ENCODE data around the gene PSMB9. TPM values are rescaled to one million over a fixed set of nuclear protein-coding genes. Genes with fewer than 3 reads are reported as not detected.
A peak's percentile ranks its signal among the peaks of the same experiment; 100 is the strongest.

PSMB9 gene
- total and polyA plus RNA-seq, 4 donors: 14.4 to 183 (median 61.9) TPM

DNA sequence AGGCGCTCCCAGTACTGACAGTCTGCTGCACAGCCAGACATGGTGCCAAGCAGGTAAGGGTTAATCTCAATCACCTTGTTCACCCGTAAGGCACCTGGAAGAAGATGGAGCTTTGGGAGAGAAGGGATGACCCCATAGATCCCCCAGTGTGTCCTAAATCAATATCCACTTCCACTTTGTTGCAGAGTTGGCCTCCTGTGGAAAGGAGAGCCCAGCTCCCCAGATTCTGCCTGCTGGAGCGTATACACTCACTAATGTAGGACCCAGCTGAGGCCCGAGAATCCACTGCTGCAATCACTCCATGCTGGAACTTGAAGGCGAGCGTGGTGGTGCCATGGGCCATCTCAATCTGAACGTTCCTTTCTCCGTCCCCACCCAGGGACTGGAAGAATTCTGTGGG, 11.3 kb upstream of the PSMB9 start:
- H3K36me3 ChIP-seq (ENCODE audit: control insufficient read depth in 4 of 4, insufficient read depth in 4 of 4, low read length in 4 of 4): peaks cover 0 to 29% (median 5%) of the 10 kb centered on the region in 4 donors
- no peaks in the 10 kb centered on the region for H3K27me3 ChIP-seq (ENCODE audit: control insufficient read depth in 3 of 3, insufficient read depth in 3 of 3, low read length in 2 of 3)
- H3K4me3 ChIP-seq: no peak overlapping the region
- H3K27ac ChIP-seq (ENCODE audit: low read depth in 1 of 2, low read length in 1 of 2): peak overlapping the region in 1 of 2 donors; percentile 23
- no peak for ATAC-seq (ENCODE audit: insufficient read depth, low FRiP score)
- DNase-seq: no peak
- TF ChIP-seq, protein P1, sequence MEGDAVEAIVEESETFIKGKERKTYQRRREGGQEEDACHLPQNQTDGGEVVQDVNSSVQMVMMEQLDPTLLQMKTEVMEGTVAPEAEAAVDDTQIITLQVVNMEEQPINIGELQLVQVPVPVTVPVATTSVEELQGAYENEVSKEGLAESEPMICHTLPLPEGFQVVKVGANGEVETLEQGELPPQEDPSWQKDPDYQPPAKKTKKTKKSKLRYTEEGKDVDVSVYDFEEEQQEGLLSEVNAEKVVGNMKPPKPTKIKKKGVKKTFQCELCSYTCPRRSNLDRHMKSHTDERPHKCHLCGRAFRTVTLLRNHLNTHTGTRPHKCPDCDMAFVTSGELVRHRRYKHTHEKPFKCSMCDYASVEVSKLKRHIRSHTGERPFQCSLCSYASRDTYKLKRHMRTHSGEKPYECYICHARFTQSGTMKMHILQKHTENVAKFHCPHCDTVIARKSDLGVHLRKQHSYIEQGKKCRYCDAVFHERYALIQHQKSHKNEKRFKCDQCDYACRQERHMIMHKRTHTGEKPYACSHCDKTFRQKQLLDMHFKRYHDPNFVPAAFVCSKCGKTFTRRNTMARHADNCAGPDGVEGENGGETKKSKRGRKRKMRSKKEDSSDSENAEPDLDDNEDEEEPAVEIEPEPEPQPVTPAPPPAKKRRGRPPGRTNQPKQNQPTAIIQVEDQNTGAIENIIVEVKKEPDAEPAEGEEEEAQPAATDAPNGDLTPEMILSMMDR (IDR thresholded peaks at IDR 0.05; ENCODE audit: control extremely low read depth, extremely low read depth): no peak
- WGBS, 2 donors: 68 to 84% methylated on average over 8 of the region's 8 CpGs
- H3K4me1 ChIP-seq (ENCODE audit: control insufficient read depth in 5 of 5, insufficient read depth in 5 of 5, low read length in 5 of 5): peaks cover 0 to 9% (median 4%) of the 10 kb centered on the region in 5 donors
- H3K9ac ChIP-seq (ENCODE audit: insufficient read depth in 1 of 2, low read length in 2 of 2): no peak overlapping the region
- H3K9me3 ChIP-seq (ENCODE audit: control insufficient read depth in 4 of 4, insufficient read depth in 3 of 4, low read length in 3 of 4): no peaks in the 10 kb centered on the region

DNA sequence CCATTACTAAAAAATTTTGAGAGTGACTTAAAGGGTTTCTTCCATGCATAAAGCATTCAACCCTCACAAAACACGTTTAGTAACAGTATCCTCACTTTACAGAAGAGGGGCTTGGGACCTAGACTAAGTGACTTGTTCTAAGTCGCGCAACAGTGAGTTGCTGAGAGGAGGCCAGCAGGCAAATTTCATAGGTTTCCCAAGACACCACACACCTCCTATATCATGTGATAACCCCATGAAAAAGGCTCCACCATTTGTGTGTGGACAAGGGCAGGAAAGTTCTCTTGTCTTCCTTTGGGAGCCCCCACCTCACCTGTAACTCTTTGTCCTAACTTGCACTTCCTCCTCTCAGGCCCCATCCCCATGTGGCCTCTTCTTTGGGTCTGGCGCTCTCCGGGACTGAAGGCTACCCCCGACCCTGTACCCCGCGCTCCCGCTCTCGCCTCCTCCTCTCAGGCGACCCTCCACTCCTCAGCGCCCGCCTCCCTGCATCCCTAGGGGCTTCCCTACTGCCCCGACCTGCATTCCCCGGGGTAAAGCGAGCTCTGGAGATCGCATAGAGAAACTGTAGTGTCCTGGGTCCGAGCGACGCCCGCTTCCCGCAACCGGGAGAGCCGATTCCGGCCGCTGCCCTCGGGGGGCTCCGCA, 10.5 kb upstream of the PSMB9 start:
- 5% methylated on average over 28 of the region's 28 CpGs for WGBS, 2 donors
- Histone ChIP-seq H3K36me3 (ENCODE audit: control insufficient read depth in 4 of 4, insufficient read depth in 4 of 4, low read length in 4 of 4) (peaks cover 0 to 37% (median 9%) of the 10 kb centered on the region in 4 donors), H3K4me1 (ENCODE audit: control insufficient read depth in 5 of 5, insufficient read depth in 5 of 5, low read length in 5 of 5) (peaks cover 0 to 6% (median 3%) of the 10 kb centered on the region in 5 donors)

DNA sequence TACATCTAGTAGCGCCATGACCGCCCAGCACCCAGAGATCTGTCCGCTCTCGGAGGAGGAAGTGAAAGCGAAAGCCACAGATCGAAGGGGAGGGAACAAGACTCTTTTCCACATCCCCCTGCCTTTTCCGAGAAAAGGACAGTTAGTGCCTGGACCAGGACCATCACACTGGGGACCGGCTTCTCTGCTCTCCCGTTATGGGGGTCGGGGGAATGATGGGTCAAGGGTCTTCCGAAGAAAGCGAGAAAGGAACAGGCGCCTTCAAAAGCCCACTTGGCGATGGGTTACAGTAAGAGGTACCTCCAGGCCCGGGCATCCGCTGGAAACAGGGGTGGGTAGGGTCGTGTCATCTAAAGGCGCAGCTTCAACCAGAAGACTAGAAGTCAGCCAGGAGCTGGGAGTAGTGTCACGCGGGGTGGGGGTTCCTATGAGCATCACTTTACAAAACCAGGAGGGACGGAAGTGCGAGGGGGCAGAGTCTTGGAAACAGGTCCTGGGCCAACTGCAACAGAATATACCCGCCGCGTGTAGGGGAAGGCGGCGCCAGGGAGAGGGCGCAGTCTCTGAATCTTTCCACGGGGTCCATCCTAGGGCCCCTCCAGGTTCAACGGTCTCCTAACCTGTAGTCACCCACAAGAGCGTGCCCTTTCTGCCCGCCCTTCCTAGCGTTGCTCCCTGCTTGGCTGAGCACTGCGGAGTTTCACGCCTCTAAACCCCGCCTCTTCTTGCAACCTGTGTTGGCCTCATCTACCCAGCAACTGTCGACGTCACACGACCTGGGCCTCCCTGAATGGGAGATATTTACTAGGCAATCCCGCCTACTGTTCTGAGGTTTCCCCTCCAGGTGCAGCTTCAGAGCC, 9.8 kb upstream of the PSMB9 start, which contains the start of gene PSMB8:
Gene PSMB8 (minus strand): TSS at position 69 of the 860 bp plus-strand sequence. CDS start 51 bp downstream, at position 18.
- peak within 1 kb of the TSS; percentile 70 to 97 for H3K27ac ChIP-seq (ENCODE audit: low read depth in 1 of 2, low read length in 1 of 2)
- ATAC-seq (ENCODE audit: insufficient read depth, low FRiP score): peak; percentile 96
- H3K9me3 ChIP-seq (ENCODE audit: control insufficient read depth in 4 of 4, insufficient read depth in 3 of 4, low read length in 3 of 4): no peaks in the 10 kb centered on the region
- peak within 1 kb of the TSS; percentile 75 for H3K4me3 ChIP-seq
- 1% methylated on average over 40 of the region's 40 CpGs for WGBS, 2 donors
- H3K4me1 ChIP-seq (ENCODE audit: control insufficient read depth in 5 of 5, insufficient read depth in 5 of 5, low read length in 5 of 5): peaks cover 0 to 7% (median 3%) of the 10 kb centered on the region in 5 donors
- TF ChIP-seq, protein P1 (IDR thresholded peaks at IDR 0.05; ENCODE audit: control extremely low read depth, extremely low read depth): no peak
- peak; percentile 95 for DNase-seq
- peaks cover 0 to 44% (median 14%) of the 10 kb centered on the region in 4 donors for H3K36me3 ChIP-seq (ENCODE audit: control insufficient read depth in 4 of 4, insufficient read depth in 4 of 4, low read length in 4 of 4)
- H3K27me3 ChIP-seq (ENCODE audit: control insufficient read depth in 3 of 3, insufficient read depth in 3 of 3, low read length in 2 of 3): no peaks in the 10 kb centered on the region
- peak within 1 kb of the TSS; percentile 42 to 58 for H3K9ac ChIP-seq (ENCODE audit: insufficient read depth in 1 of 2, low read length in 2 of 2)

More for the DNA sequence above, 10.5 kb upstream of the PSMB9 start:
- Histone ChIP-seq H3K4me3 (peak overlapping the region; percentile 75), H3K27ac (ENCODE audit: low read depth in 1 of 2, low read length in 1 of 2) (peak overlapping the region; percentile 70 to 97), H3K9me3 (ENCODE audit: control insufficient read depth in 4 of 4, insufficient read depth in 3 of 4, low read length in 3 of 4) (no peaks in the 10 kb centered on the region), H3K9ac (ENCODE audit: insufficient read depth in 1 of 2, low read length in 2 of 2) (peak overlapping the region; percentile 42 to 58), H3K27me3 (ENCODE audit: control insufficient read depth in 3 of 3, insufficient read depth in 3 of 3, low read length in 2 of 3) (no peaks in the 10 kb centered on the region)
- TF ChIP-seq, protein P1 (IDR thresholded peaks at IDR 0.05; ENCODE audit: control extremely low read depth, extremely low read depth): no peak
- ATAC-seq (ENCODE audit: insufficient read depth, low FRiP score) (no peak), DNase-seq (peak in 2 of 3 donors; percentile 13 to 18)

Data from lung (tissue), 12 donors.